ENCODE results near the gene MUC5B.

DNA sequence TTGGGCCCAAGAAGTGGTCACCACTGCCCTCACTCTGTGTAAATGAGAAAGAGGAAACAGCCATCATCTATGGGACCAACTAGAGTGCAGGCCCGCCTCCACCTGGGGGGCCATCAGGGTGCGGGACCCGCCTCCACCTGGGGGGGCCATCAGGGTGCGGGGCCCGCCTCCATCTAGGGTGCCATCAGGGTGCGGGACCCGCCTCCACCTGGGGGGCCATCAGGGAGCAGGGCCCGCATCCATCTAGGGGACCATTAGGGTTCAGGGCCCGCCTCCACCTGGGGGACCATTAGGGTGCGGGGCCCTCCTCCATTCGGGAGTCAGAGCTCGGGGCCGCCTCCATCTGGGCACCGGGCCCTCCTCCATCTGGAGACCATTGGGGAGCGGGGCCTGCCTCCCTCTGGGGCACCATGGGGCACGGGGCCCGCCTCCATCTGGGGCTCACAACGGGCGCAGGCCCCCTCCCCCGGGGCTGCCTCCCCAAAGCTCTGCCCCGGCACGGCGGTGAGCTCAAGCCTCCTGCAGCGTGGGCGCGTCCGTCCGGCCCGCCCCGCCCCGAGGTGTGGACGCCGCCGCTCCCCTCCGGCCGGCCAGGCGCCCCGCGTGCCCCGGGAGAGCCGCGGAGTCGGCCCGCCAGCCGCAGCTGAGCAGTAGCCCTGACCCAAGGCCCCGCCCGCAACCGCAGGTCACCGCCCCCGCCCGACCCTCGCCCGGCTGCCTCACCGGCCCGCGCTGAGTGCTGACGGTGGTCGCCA, 86.1 kb downstream of the MUC5B start:
- TF ChIP-seq CTCF (conservative IDR thresholded peaks at IDR 0.05; ENCODE audit: low read depth, low read length) (no peak), EZH2phosphoT487 (IDR thresholded peaks at IDR 0.05; ENCODE audit: borderline replicate concordance, low read length) (no peak), EZH2 (IDR thresholded peaks at IDR 0.05; ENCODE audit: low read length, unreplicated experiment) (no peak)

All from PC-3 (cell line).